ENCODE results near the gene BMF.
"Not testable (repeated sequence)": the region's sequence is repeated elsewhere in the genome, so short reads cannot be mapped to it uniquely, and the experiment has no call there.

BMF gene

GRCh38 chr15:40125950-40126349 lies 17.3 kb upstream of the BMF start:
- no peak for DNase-seq

GRCh38 chr15:40124807-40125285 lies 16.2 kb upstream of the BMF start:
- not testable (repeated sequence) for DNase-seq

- not testable (repeated sequence) for DNase-seq
Observed at GRCh38 chr15:40124333-40124732, 15.7 kb upstream of the BMF start.

GRCh38 chr15:40123863-40124262 lies 15.2 kb upstream of the BMF start:
- not testable (repeated sequence) for DNase-seq

GRCh38 chr15:40122989-40123388 lies 14.3 kb upstream of the BMF start:
- not testable (repeated sequence) for DNase-seq

- no peak for DNase-seq
Observed at GRCh38 chr15:40121911-40122638, 13.4 kb upstream of the BMF start.

GRCh38 chr15:40118473-40118872 lies 9.8 kb upstream of the BMF start:
- DNase-seq, result no peak

GRCh38 chr15:40115670-40116093 lies 7.0 kb upstream of the BMF start:
- peak; percentile 51 for DNase-seq

GRCh38 chr15:40115106-40115505 lies 6.4 kb upstream of the BMF start:
- DNase-seq, result not testable (repeated sequence)

GRCh38 chr15:40114218-40114617 lies 5.5 kb upstream of the BMF start:
- DNase-seq, result no peak

- DNase-seq, result no peak
Observed at GRCh38 chr15:40112789-40113188, 4.1 kb upstream of the BMF start.

GRCh38 chr15:40111888-40112287 lies 3.2 kb upstream of the BMF start:
- DNase-seq, result no peak

GRCh38 chr15:40110866-40111550 lies 2.3 kb upstream of the BMF start:
- no peak for DNase-seq

- DNase-seq, result peak; percentile 27
Observed at GRCh38 chr15:40108061-40108854, 421 bp downstream of the BMF start.

GRCh38 chr15:40106203-40107161 lies 2.2 kb downstream of the BMF start:
- peak; percentile 93 for DNase-seq

- no peak for DNase-seq
Observed at GRCh38 chr15:40105517-40106202, 3.0 kb downstream of the BMF start.

GRCh38 chr15:40104865-40105516 lies 3.7 kb downstream of the BMF start:
- DNase-seq, result peak; percentile 94

- DNase-seq, result no peak
Observed at GRCh38 chr15:40104296-40104864, 4.3 kb downstream of the BMF start.

GRCh38 chr15:40103864-40104271 lies 4.8 kb downstream of the BMF start:
- no peak for DNase-seq
